ENCODE data around the gene SCFD1. TPM values are rescaled to one million over a fixed set of nuclear protein-coding genes. Genes with fewer than 3 reads are reported as not detected.
"Not testable (repeated sequence)": the region's sequence is repeated elsewhere in the genome, so short reads cannot be mapped to it uniquely, and the experiment has no call there.

SCFD1 gene
- total RNA-seq, 1 donor from 2014 or later = 80.4 TPM

DNA sequence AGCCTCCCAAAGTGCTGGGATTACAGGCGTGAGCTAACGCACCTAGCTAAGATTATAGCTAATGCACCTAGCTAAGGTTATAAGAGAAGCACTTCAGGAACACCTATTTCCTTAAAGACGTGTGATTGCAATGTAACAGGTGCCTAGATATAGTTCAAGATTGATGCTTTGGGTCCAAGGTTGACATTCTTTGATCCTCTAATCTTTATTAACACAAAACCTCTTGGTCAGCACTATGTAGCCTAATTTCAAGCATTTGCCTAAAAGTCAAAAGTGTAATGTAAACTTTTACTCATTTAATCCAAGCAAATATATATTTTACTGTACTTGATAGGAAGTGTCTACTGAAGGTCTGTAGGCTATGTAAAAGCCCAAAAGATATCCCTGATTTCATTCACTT, 36.5 kb downstream of the SCFD1 start:
- intact Hi-C loops (cut with micrococcal nuclease) = loop anchor here (5.0 kb wide), 1 partner anchor 34 kb away; no protein-coding TSS in a partner anchor

DNA sequence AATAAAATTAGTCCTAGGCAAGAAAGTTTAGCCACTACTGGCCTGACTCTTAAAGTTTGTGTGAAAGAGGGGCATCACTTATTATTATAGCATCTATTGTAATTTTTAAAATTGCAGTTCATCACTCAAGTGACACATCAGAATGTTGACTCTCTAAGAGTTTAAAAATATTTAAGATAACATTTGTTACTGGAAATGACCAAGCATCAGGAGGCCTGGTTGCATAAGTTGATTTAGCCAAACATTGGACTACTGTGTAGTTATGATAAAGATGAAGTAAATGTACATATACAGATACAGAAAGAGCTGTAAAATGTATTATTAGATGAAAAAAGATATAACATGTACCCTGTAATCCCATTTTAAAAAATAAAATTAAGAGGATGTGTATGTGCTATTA, 47.5 kb downstream of the SCFD1 start:
- intact Hi-C loops (cut with micrococcal nuclease) = no loop called here

DNA sequence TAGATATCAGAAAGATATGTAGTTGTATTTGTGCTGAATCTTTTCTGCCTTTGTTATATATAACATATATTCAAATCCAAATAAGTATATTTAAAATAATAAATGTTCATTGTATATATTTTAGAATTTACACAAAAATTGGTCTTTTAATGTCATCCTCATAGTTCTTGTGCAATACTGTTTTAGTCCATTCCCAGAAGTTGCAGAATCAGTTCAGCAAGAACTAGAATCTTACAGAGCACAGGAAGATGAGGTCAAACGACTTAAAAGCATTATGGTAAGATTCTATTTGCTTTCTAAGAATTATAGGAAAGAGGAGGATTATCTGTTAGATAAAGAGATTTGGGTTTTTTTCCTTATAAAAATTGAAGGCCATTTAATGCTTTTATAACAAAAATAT, 51.0 kb downstream of the SCFD1 start:
- intact Hi-C loops (cut with micrococcal nuclease) = no loop called here

DNA sequence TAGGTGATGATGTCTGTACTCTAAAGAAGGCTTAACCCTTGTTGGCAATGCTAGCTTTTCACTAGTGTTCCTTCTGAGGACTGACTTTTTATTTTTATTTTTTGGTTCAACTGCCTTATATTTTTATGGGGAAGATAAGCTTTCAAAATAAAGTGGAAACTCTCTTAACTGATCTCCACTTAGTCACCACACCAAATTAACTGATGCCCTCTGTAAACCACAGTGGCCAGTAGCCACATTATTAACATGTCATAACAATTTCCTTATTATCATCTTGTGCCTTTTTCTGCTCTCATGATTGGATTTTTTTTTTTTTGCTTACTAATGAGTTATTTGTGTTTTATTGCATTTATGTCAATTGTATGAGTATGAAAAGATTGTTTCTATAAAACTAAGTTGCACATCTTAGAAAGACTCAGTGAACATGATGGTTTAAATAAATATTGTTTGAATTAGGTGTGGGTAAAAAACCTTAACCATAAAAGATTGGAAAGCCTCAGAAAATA, 56.9 kb downstream of the SCFD1 start:
- intact Hi-C loops (cut with micrococcal nuclease) = no loop called here

DNA sequence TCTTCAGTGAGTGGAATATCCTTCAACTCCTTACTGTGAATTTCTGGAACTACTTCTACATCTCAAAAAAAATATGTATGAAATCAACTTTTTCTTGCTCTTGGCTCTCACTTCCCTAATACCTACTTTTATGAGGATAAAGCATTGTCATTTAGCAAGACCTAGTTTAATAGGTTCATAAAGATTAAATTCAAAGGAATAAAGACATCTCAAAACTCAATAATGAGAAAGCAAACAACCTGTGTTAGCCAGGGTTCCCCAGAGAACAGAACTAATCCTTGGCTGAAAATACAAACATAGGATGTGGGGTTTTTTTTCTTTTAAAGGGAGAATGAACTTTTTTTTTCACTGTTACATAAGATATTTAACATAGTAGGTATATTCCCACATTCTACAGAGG, 57.9 kb downstream of the SCFD1 start:
- intact Hi-C loops (cut with micrococcal nuclease) = no loop called here

DNA sequence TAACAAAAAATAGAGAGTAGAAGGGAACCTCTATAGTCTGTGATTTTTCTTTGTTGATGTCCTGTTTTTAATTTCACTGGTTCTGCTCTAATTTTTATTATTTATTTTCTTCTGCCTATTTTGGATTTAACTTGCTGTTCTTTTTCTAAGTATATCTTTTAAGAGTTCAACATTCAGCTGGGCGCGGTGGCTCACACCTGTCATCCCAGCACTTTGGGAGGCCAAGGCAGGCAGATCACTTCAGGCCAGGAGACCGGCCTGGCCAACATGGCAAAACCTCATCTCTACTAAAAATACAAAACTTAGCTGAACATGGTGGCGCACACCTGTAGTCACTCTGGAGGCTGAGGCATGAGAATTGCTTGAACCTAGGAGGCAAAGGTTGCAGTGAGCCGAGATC, 58.7 kb downstream of the SCFD1 start:
- intact Hi-C loops (cut with micrococcal nuclease) = not testable (repeated sequence)

DNA sequence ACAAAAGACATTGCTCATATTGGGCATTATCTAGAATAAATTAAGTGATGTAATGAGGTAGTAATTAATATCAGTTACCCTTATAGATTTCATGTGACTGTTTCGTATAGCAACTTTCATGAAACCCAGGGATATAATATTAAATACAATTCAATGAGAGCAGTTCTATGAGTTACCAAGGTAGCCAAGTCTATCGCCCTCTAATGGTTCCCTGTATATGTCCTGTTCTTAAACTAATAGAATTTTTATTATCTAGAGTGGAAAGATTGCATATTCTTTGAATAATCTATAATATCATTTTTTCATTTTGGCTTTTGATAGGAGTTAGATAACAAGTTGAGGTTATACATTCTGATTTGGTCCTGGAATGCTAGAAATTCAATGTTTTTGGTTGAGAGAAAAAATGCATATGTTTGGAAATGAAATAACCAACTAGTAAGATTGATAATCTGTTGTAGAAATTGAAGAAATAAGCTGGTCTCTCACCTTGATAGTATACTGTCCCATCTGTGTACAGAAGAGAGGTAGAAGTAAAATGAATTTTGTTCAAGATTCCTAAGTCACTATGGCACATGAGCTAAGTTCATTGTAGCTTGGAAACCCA, 59.7 kb downstream of the SCFD1 start:
- intact Hi-C loops (cut with micrococcal nuclease) = no loop called here

DNA sequence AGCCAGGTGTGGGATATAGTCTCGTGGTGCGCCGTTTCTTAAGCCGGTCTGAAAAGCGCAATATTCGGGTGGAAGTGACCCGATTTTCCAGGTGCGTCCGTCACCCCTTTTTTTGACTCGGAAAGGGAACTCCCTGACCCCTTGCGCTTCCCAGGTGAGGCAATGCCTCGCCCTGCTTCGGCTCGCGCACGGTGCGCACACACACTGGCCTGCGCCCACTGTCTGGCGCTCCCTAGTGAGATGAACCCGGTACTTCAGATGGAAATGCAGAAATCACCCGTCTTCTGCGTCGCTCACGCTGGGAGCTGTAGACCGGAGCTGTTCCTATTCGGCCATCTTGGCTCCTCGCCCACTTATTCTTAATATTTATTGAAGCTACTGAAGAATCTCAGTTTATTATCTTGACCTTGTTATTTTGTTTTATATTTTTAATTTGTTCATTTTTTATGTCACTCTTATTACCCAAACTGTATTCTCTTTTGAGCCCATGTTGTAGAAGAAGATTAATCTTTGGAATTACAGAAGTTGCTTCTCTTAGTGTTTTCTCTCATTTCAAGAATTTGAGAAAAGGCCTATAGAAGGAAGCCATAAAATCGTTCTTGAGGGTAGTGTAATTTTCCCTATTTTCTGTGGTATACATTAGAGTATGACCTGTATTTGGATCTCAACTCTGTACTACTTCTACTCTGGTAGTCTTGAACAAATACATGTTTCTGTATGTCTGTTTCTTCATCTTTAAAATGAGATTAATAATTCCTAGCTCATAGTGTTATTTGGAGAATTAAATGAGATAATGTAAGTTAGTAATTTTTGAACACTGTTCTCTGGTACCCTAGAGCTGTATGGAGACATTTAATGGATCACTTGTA, 68.6 kb downstream of the SCFD1 start:
- intact Hi-C loops (cut with micrococcal nuclease) = loop anchor here (5.0 kb wide), 1 partner anchor 33 kb away; no protein-coding TSS in a partner anchor

DNA sequence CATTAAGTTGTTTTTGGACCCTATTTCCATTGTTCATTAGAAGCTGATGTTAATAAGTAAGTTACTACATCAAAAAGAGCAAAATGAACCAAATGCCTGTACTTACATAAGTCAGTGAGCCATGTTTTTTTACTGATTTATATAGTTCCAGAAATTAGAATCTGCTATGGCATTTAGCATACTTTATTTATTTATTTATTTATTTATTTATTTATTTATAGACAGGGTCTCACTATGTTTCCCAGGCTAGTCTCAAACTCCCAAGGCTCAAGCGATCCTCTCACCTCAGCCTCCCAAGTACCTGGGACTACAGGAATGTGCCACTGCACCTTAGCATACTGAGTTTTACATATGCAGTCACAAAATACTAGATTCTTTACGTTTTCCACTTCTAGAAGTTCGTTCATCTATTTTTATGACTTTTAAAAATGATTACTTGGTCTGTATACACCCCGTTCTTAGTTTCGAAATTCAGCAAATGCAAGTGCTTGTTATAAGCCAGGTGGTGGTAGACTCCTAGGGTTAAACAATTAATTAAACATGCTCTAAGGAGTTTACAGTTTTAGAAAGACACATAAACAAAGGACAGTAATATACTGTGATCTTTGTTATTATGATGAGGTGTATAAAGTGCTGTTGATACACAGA, 69.8 kb downstream of the SCFD1 start:
- intact Hi-C loops (cut with micrococcal nuclease) = loop anchor here (5.0 kb wide), 1 partner anchor 35 kb away; no protein-coding TSS in a partner anchor

DNA sequence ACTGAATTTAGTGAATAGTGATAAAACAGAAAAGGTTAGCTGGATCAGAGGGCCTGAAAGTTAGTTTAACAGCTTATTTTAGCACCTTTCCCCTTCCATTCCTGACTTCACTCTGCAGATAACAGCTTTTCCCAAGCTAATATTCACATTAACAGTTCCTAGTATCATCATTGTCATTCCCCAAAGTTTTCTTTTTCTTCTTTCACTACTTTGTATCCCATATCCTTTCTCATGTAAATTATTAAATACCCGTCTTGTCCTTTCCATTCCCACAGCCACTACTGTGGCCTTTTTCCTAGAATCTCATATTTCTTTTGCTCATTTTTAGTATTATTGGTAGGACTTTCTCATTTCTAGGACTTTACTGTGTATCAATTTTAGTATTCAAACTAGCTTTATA, 70.5 kb downstream of the SCFD1 start:
- intact Hi-C loops (cut with micrococcal nuclease) = loop anchor here (5.0 kb wide), 1 partner anchor 35 kb away; no protein-coding TSS in a partner anchor

DNA sequence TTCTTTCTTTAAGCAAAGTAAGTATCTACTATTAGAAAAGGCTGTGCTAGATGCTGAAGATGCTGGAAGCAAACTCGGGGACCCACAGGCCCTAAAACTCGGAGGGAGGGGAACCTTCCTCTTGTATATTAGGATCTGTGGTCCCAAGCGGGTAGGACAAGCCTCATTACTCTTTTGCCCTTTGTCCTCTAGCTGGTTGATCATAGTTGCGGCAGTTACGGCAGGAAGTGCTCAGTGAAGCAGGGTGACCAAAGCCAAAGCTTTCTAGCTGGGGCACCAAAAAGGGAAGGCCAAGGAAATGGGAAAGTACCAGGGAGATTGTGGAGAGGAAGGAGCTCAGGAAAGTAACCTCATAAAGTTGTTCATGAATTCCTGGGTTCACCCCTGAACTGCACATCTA, 76.3 kb downstream of the SCFD1 start:
- intact Hi-C loops (cut with micrococcal nuclease) = no loop called here

DNA sequence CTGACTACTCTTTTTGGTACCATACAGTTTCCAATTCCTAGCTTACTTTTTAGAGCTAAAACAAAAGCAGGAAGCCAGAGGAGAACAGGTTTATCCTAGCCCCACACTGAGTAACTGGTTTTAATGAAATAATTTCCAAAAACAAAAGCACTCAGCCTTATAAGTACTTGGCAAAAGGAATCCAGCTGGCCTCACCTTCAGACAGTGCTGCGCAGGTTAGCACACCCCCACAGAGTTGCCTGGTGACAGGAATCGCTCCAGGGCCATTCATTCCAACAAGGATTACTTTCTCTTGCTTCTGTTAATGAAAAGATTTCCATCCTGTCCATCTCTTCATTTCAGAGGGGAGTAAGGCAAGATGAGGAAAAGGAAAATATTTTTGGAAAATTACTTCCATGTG, 84.6 kb downstream of the SCFD1 start:
- intact Hi-C loops (cut with micrococcal nuclease) = no loop called here

DNA sequence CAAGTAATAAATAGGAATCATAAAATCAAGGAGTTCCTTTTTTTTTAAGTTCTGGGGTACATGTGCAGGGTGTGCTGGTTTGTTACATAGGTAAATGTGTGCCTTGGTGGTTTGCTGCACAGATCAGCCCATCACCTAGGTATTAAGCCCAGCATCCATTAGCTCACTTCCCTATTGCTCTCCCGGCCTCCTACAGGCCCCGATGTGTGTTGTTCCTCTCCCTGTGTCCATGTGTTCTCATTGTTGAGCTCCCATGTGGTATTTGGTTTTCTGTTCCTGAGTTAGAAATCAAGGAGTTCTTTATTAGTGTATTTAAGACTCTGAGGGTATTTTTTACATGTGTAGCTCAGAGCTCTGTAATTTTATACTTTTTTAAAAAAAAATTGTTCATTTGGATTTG, 86.0 kb downstream of the SCFD1 start:
- intact Hi-C loops (cut with micrococcal nuclease) = no loop called here

DNA sequence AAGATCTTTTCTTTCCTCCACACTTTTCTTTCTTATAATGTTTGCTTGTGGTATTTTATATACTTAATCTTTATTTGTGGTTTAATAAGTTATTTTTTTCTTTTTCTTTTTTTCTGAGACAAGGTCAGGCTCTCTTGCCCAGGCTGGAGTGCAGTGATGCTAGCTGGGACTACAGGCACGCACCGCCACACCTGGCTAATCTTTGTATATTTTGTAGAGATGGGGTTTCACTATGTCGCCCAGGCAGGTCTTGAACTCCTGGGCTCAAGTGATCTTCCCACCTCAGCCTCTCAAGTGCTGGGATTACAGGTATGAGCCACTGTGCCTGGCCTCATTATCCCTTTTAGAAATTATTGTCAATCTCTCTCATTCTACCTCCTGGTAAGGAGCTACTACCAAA, 87.1 kb downstream of the SCFD1 start:
- intact Hi-C loops (cut with micrococcal nuclease) = no loop called here

DNA sequence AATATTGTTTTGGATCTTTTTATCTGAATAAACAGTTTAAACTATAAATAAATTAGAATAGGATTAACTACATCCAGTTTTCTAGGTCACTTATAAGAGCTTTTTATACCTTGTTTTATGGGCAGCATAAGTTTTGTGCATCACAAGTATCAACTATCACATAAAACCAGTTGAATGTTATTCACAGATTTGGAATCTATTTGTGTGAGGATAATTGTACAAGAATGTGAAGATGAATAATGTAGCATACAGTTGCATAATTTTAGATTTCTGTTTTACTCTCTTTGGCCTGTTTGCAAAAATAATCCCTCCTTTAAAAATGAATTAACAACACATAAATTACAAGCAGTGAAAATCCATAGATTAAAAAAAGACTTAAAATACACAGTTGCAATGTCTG, 88.8 kb downstream of the SCFD1 start:
- intact Hi-C loops (cut with micrococcal nuclease) = no loop called here

DNA sequence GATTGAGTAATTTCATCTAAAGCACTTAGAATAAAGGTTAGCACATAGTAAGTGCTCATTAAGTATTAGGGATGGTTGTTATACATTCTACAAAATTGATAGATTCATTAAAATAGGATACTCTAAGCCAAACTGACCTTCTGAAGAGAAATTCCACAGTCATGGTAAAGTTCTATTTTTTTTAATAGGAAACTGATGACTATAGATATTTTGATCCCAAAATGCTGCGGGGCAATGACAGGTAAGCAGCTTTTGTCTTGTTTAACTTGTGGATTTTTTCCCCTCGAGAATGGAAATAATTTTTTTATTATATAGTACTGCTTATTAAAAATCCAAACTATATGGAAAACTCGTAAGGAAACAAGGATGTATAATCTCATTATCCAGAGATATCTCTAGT, 97.0 kb downstream of the SCFD1 start:
- intact Hi-C loops (cut with micrococcal nuclease) = no loop called here

DNA sequence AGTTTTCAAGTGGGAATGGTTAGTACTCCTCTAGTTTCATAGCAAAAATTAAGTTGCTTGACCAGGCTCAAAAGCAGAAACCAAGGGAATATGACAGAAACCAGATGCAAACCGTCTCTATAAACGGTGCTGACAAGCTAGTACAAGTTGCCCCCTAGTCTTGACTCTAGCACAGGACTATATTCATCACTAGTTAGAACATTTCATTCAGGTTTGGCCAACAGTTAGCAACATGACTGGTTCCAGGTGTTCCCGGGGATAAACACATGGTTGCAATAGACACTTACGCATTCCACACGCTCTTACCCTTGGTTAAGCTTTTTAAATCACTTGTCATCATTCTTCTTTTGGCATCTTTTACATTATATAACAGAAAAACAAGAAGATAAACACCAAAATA, 103.6 kb downstream of the SCFD1 start:
- intact Hi-C loops (cut with micrococcal nuclease) = no loop called here

DNA sequence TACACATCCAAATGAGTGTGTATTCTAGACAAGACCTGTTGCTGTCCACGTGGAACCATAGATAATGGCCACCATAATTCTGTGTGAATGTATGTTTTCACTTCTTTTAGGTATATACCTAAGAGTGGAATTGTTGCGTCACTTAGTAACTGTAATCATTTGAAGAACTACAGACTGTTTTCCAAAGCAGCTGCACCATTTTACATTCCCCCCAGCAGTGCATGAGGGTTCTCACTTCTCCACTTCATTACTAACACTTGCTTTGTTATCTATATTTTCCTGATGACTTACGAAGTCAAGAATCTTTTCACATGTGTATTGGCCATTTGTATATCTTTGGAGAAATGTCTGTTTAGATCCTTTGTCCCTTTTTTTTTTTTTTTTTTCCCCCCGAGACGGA, 106.4 kb downstream of the SCFD1 start:
- intact Hi-C loops (cut with micrococcal nuclease) = no loop called here

DNA sequence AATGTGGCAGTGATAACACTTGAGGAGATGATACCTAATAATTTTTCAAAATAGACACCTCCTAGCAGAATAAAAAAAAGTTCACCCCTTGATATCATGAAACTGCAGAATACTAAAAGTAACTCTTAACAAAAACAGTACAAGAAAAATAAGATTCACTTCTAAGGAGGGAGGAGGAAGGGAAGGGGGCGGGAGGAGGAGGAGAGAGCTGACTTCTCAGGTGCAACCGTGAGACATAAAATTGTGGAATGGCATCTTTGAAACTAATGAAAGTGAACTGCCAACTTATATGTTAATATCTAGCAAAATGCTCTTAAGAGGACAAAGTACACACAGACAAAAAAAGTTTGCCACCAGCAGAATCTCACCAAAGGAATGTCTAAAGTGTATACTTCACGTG, 115.8 kb downstream of the SCFD1 start:
- intact Hi-C loops (cut with micrococcal nuclease) = no loop called here

DNA sequence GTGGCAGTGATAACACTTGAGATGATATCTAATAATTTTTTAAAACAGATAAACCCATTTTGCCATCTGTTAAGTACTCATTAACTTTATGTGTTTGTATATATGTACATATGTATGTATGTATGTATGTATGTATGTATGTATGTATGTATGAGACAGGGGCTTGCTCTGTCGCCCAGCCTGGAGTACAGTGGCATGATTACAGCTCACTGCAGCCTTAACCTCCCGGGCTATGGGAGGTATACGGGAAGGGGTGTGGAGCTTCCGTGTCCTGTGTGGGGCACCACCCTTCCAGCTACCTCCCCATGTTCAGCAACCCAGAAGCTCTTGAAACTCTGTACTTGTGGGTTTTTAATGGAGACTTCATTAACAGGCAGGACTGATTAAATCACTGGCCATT, 116.9 kb downstream of the SCFD1 start:
- intact Hi-C loops (cut with micrococcal nuclease) = no loop called here

DNA sequence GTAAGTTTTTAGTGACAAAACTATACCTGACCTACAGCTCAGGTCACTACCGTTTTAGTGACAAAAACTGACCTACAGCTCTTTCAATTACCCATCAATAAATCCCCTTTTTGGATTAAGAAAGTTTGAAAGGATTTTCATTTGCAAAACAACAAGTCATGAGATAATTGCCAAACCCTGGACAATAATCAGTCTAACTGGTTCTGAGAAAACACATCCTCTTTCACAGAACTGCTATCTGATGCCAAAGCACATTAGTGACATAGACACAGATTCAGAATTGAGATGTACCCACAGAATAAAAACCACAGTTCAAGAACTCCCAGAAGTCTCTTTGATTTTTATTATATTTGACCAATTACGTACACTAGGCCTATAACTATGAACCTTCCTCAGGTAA, 126.2 kb downstream of the SCFD1 start:
- intact Hi-C loops (cut with micrococcal nuclease) = no loop called here
